Suprapubic skin (tissue), 3 donors: ENCODE measurements around the gene FAM3C.

Experiments used
- CTCF ChIP-seq, 2 donors: fragments of 200-600 bp in 1 of 2; fragments of 450-650 bp in 1 of 2; sonication (generic) in 1 of 2; IDR thresholded peaks; one replicate each; pipeline ENCODE4 v1.5.1; 2016 to 2019; ENCODE audit warnings: antibody characterized with exemption in 2 of 2, mild to moderate bottlenecking in 1 of 2, moderate library complexity in 1 of 2
- EP300 ChIP-seq: sonication (generic); formaldehyde crosslinking; IDR thresholded peaks from one replicate; pipeline ENCODE4 v1.6.1; 2017; ENCODE audit warnings: antibody characterized with exemption
- POLR2A ChIP-seq, 2 donors: fragments of 450-650 bp; IDR thresholded peaks; one replicate each; pipeline ENCODE4 v1.6.1; 2017; ENCODE audit warnings: antibody characterized with exemption in 2 of 2, mild to moderate bottlenecking in 2 of 2, moderate library complexity in 2 of 2

- TF ChIP-seq CTCF (IDR thresholded peaks at IDR 0.05) (no peak), POLR2A (IDR thresholded peaks at IDR 0.05) (no peak), EP300 (no peak)
Measured at GRCh38 chr7:121398246-121398645, 2.1 kb upstream of the FAM3C start.
